Chondrocyte (in vitro differentiated cells): Measurements from ENCODE around the gene HSPA9. TPM values are rescaled to one million over a fixed set of nuclear protein-coding genes. Genes with fewer than 3 reads are reported as not detected.
A peak's percentile ranks its signal among the peaks of the same experiment; 100 is the strongest.

Experiments
- DNase-seq: peaks from one replicate; pipeline ENCODE4 v3.0.0; 2021; ENCODE audit warnings: mixed read lengths, low spot score
- H3K27ac Mint-ChIP-seq: one replicate; pipeline ENCODE4 v1.8.0; 2021; ENCODE audit warnings: mild to moderate bottlenecking, moderate library complexity, mixed read lengths; ENCODE audit not compliant: unreplicated experiment
- H3K27me3 Mint-ChIP-seq: 2 replicates; pipeline ENCODE4 v1.8.0; 2021; ENCODE audit warnings: low read depth, mixed read lengths
- H3K36me3 Mint-ChIP-seq: 2 replicates; pipeline ENCODE4 v1.8.0; 2021; ENCODE audit warnings: low read depth, mixed read lengths
- H3K4me1 Mint-ChIP-seq: 2 replicates; pipeline ENCODE4 v1.8.0; 2021; ENCODE audit warnings: low read depth, mild to moderate bottlenecking, mixed read lengths
- H3K4me3 Mint-ChIP-seq: one replicate; pipeline ENCODE4 v1.8.0; 2021; ENCODE audit warnings: mild to moderate bottlenecking, moderate library complexity, mixed read lengths; ENCODE audit not compliant: unreplicated experiment
- H3K9me3 Mint-ChIP-seq: 2 replicates; pipeline ENCODE4 v1.8.0; 2021; ENCODE audit warnings: low read depth, mixed read lengths
- total RNA-seq: library from RNA; stranded (reverse); gene quantifications from 3 replicates; pipeline ENCODE4 v1.2.1, GENCODE V29; 2021
- TF ChIP-seq, protein P1 (sequence below): fragments of 200-600 bp; sonication (generic); IDR thresholded peaks from 2 replicates; pipeline ENCODE4 v1.5.0; 2021; ENCODE audit warnings: antibody characterized with exemption, mild to moderate bottlenecking, moderate library complexity

The HSPA9 gene
- total RNA-seq, 1 donor from 2014 or later = 241 TPM

DNA sequence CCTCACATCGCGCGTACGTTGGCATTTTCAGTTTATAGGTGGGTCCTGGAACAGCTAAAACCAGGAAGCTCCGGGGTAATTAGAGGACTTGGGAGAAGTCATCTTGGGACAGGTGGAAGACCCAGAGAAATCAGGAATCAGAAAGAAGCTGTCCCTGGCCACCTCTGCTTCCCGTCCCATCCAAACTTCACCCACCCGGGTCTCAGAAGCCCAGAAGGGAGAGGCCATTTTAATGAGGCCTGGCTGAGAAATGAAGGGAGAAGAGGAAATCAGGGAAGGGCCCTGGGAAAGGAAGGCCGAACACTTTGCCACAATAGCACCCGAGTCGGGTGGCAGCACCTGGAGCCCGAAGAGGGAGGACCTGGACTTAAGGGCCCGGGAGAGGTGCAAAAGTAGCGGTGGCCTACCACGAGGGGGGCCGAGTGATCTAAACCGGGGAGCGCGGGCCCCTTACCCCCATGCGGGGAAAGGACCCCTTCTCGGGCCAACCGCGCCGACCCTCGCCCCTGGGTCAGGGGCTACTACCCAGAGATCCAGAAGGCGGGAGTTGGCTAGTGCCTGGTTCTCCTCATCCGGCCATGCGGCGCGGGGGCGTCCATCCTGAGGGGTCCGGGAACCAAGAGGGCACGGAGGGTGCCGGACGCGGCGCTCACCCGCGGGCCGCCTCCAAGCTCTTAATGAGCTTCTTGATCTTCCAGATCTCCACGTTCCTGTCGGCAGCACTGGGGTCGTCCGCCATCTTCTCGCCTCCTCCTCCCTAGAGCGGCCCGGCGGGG lies 32.8 kb downstream of the HSPA9 start:
- H3K27ac Mint-ChIP-seq = peak overlapping the region; percentile 97
- H3K27me3 Mint-ChIP-seq = no peaks in the 10 kb centered on the region
- H3K4me1 Mint-ChIP-seq = peaks cover 48% of the 10 kb centered on the region
- H3K36me3 Mint-ChIP-seq = no peaks in the 10 kb centered on the region
- peak overlapping the region; percentile 98 for H3K4me3 Mint-ChIP-seq
- no peaks in the 10 kb centered on the region for H3K9me3 Mint-ChIP-seq
- TF ChIP-seq, protein P1, sequence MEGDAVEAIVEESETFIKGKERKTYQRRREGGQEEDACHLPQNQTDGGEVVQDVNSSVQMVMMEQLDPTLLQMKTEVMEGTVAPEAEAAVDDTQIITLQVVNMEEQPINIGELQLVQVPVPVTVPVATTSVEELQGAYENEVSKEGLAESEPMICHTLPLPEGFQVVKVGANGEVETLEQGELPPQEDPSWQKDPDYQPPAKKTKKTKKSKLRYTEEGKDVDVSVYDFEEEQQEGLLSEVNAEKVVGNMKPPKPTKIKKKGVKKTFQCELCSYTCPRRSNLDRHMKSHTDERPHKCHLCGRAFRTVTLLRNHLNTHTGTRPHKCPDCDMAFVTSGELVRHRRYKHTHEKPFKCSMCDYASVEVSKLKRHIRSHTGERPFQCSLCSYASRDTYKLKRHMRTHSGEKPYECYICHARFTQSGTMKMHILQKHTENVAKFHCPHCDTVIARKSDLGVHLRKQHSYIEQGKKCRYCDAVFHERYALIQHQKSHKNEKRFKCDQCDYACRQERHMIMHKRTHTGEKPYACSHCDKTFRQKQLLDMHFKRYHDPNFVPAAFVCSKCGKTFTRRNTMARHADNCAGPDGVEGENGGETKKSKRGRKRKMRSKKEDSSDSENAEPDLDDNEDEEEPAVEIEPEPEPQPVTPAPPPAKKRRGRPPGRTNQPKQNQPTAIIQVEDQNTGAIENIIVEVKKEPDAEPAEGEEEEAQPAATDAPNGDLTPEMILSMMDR = no peak
- DNase-seq = no peak

DNA sequence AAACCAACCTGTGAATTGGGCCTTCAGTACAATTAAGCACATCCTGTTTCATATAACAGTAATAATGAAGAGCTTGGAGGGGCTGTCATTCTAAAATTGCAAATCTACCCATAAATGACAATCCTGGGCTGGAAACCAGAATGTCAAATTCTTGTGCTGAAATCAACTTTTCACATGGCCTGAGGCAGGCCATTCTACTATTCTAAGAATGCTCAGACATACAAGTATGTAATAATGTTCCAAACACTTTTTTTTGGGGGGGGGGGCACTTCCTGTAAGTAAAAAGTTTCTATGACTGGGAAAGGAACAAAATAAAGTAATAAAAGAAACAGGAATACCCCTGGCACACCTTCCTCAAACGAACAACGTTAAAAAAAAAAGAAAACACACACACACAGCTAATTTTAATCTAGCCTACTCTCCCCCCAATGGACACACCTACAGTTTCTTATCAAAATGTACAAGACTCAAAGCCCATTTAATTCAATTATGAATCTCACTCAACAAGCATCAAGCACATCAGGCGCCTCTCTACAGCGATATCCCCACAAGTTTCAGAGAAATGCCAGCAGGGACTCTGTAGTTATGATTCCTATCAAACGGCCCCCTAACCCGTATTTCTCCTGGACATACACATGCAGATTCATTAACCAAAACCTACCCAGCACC lies 33.6 kb downstream of the HSPA9 start:
- H3K36me3 Mint-ChIP-seq = no peaks in the 10 kb centered on the region
- peak overlapping the region; percentile 98 for H3K4me3 Mint-ChIP-seq
- no peaks in the 10 kb centered on the region for H3K9me3 Mint-ChIP-seq
- peak overlapping the region; percentile 97 for H3K27ac Mint-ChIP-seq
- TF ChIP-seq, protein P1 = no peak
- H3K4me1 Mint-ChIP-seq = peaks cover 53% of the 10 kb centered on the region
- DNase-seq = no peak
- no peaks in the 10 kb centered on the region for H3K27me3 Mint-ChIP-seq

DNA sequence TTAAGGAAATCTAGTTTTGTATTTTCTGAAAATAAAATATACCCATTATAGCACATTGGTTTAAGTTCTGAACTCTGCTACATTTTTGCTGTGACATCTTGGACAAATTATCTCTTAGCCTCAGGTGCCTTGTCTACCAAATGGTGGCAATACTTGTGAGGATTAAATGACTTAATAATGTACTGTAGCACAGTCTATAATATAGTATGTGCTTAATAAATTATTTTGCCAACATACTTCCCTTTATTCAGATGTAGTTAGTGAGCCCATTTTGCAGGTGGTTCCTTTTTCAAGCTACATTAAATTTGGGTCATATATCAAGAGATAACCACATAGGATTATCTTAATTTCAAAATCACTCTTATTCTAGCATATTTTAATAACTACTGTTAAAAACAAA lies 35.4 kb downstream of the HSPA9 start:
- H3K36me3 Mint-ChIP-seq = no peaks in the 10 kb centered on the region
- H3K9me3 Mint-ChIP-seq = no peaks in the 10 kb centered on the region
- no peak overlapping the region for H3K4me3 Mint-ChIP-seq

DNA sequence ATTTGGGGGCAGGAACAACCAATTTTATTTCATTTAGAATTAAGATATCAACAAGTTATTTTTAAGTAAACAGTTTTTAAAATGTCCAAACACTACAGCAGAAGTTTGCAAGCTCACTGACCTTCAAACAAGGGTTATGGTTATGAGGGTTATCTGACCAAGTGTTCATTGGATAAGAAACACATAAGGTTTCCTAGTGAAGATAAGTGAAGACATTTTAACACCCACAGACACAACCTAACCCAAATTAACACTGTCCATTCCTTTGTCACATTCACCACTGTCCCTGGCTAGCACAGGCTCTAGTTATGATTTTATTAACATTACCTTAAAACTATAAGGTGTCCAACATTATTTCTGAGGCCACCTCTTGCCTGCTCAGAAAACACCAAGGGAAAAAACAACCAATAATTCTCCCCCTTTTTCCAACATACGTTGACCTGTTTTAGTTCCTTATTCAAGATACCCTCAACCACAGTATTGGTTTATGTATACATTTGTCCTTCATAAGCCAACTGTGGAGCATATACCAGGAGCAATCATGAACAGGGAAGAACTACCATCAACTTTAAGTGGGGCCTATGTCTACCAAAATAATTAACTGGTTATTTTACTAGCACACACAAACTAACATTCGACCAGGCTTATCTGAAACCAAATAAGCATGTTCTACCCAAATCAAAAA lies 36.1 kb downstream of the HSPA9 start:
- DNase-seq = no peak
- H3K36me3 Mint-ChIP-seq = peaks cover 2% of the 10 kb centered on the region
- no peak overlapping the region for H3K4me3 Mint-ChIP-seq
- no peak overlapping the region for H3K27ac Mint-ChIP-seq
- TF ChIP-seq, protein P1 = no peak
- H3K9me3 Mint-ChIP-seq = no peaks in the 10 kb centered on the region
- H3K27me3 Mint-ChIP-seq = no peaks in the 10 kb centered on the region
- peaks cover 45% of the 10 kb centered on the region for H3K4me1 Mint-ChIP-seq

More for the DNA sequence above, 35.4 kb downstream of the HSPA9 start:
- no peak for DNase-seq
- TF ChIP-seq, protein P1 = no peak
- peaks cover 45% of the 10 kb centered on the region for H3K4me1 Mint-ChIP-seq
- H3K27ac Mint-ChIP-seq = peak overlapping the region; percentile 72
- no peaks in the 10 kb centered on the region for H3K27me3 Mint-ChIP-seq

DNA sequence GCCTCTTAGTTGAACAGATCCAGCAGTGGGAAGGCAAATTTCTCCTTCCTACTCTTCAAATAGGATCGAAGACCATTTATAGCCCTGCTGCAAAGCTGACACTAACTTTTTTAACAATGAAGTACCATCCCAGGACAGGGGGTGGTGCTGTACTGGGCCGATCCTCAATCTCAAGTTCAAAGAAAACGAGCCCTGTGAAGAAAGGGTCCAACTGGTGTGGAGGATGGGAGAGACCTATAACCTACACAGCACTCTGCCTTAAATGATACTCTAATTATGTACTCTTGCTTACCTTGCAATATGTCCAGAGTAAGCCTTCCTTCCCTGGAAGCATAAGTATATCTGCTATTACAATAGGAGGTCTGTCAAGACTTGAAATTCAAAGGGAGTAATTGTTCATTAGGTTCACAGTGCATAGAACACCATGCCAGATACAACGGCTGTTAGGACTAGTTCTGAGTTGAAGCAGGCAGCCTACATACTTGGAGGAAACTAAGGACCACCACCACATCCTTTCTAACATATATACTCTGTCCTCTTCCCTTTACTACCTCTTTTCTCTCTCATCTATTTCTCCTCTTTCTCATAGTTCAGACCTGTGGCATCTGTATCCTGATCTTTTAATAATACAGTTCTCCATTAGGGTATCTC lies 38.4 kb downstream of the HSPA9 start:
- H3K4me3 Mint-ChIP-seq = no peak overlapping the region
- TF ChIP-seq, protein P1 = peak; percentile 68
- no peaks in the 10 kb centered on the region for H3K27me3 Mint-ChIP-seq
- H3K9me3 Mint-ChIP-seq = no peaks in the 10 kb centered on the region
- peak overlapping the region; percentile 58 for H3K27ac Mint-ChIP-seq
- peaks cover 53% of the 10 kb centered on the region for H3K4me1 Mint-ChIP-seq
- no peak for DNase-seq
- H3K36me3 Mint-ChIP-seq = peaks cover 6% of the 10 kb centered on the region
